ENCODE measurements around the gene BMPR2.

DNA sequence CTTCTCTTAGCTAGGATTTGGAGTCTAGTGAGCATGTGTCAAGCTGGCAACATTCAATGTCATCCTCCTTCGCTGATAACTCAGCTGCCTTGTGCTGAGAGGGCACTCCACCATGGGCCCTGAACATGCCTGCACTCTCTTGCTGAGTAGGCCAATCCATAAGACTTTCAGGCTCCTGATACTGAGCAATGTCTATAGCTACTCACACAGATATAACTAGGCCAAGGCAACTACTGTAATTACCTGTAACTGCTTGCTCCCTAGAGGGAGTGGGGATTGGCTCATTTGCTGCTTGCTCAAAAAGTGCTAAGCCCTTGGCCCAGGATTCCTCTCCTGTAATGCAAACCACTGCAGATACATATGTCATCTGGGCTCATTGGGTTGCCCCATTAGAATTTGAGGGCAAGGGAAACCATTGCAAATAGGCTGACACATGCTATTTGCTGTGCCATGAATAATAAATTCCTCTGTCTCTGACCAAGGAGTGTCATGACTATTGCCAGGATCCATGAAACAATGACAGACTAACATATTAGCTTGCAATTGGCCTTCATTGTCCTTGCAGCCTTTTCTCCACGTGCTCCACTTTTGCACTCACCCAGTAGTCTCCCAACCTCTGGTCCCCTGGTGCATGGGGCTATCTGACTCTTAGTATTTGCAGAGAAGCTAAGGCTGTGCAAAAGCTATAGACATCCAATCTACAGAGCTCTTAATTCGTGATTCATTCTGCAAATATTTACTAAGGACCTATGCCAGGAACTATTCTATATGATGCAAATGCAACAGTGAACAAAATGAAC, 36.9 kb upstream of the BMPR2 start:
- TF ChIP-seq SP1 (IDR thresholded peaks at IDR 0.05) (no peak), GABPA (IDR thresholded peaks at IDR 0.05 in 1 of 2, conservative IDR thresholded peaks at IDR 0.05 in 1 of 2) (no peak)
- TF ChIP-seq, protein P1, sequence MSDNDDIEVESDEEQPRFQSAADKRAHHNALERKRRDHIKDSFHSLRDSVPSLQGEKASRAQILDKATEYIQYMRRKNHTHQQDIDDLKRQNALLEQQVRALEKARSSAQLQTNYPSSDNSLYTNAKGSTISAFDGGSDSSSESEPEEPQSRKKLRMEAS (IDR thresholded peaks at IDR 0.05) = no peak
- TF ChIP-seq, protein P2, sequence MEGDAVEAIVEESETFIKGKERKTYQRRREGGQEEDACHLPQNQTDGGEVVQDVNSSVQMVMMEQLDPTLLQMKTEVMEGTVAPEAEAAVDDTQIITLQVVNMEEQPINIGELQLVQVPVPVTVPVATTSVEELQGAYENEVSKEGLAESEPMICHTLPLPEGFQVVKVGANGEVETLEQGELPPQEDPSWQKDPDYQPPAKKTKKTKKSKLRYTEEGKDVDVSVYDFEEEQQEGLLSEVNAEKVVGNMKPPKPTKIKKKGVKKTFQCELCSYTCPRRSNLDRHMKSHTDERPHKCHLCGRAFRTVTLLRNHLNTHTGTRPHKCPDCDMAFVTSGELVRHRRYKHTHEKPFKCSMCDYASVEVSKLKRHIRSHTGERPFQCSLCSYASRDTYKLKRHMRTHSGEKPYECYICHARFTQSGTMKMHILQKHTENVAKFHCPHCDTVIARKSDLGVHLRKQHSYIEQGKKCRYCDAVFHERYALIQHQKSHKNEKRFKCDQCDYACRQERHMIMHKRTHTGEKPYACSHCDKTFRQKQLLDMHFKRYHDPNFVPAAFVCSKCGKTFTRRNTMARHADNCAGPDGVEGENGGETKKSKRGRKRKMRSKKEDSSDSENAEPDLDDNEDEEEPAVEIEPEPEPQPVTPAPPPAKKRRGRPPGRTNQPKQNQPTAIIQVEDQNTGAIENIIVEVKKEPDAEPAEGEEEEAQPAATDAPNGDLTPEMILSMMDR (IDR thresholded peaks at IDR 0.05; ENCODE audit: low read depth, low read length, missing input control) = no peak

All from liver (tissue), 3 donors.